Activated T-cell treated with anti-CD3 and anti-CD28 coated beads, Interleukin-2, amount 50 U/mL, for 72 hours (primary cell): ENCODE results near the gene TIGD1. TPM values are rescaled to one million over a fixed set of nuclear protein-coding genes. Genes with fewer than 3 reads are reported as not detected.

Experiments
- ATAC-seq, 2 donors: fragments of 150-1000 bp; cut with Tn5 transposase; replicated peaks in 1 of 2; 2 replicates each; pipeline ENCODE4 v1.10.0; 2021; ENCODE audit warnings: moderate library complexity in 2 of 2, mild to moderate bottlenecking in 1 of 2
- DNase-seq, 2 donors: peaks; one replicate each; pipeline ENCODE4 v3.0.0; 2021 to 2022; ENCODE audit warnings: mixed read lengths in 1 of 2
- H3K27ac Mint-ChIP-seq: one replicate; pipeline ENCODE4 v1.8.0; 2022; ENCODE audit warnings: mild to moderate bottlenecking, moderate library complexity, mixed read lengths
- H3K27me3 Mint-ChIP-seq: one replicate; pipeline ENCODE4 v1.8.0; 2022; ENCODE audit warnings: low read depth, mixed read lengths
- H3K36me3 Mint-ChIP-seq, 2 donors: one replicate each; pipeline ENCODE4 v1.8.0; 2022; ENCODE audit warnings: mixed read lengths in 2 of 2, mild to moderate bottlenecking in 1 of 2; ENCODE audit not compliant: insufficient read depth in 2 of 2
- H3K4me1 Mint-ChIP-seq: one replicate; pipeline ENCODE4 v1.8.0; 2022; ENCODE audit warnings: low read depth, mixed read lengths
- H3K4me3 Mint-ChIP-seq, 2 donors: one replicate each; pipeline ENCODE4 v1.8.0; 2022; ENCODE audit warnings: mild to moderate bottlenecking in 2 of 2, mixed read lengths in 2 of 2, moderate library complexity in 2 of 2
- H3K9me3 Mint-ChIP-seq, 2 donors: one replicate each; pipeline ENCODE4 v1.8.0; 2022; ENCODE audit warnings: mixed read lengths in 2 of 2
- total RNA-seq, 2 donors: library from RNA; stranded (reverse); gene quantifications; one replicate each; pipeline ENCODE4 v1.2.3, GENCODE V29; 2022

TIGD1 gene
- total RNA-seq, 2 donors from 2014 or later, result 7.0 to 10.5 TPM

- H3K27ac Mint-ChIP-seq, result no peak overlapping the region
- H3K36me3 Mint-ChIP-seq, result no peaks in the 10 kb centered on the region
- H3K4me3 Mint-ChIP-seq, result peak overlapping the region; percentile 57 to 71
- peaks cover 9% of the 10 kb centered on the region for H3K4me1 Mint-ChIP-seq
- DNase-seq (no peak), ATAC-seq (no peak)
- H3K27me3 Mint-ChIP-seq, result peaks cover 30% of the 10 kb centered on the region
- H3K9me3 Mint-ChIP-seq, result no peaks in the 10 kb centered on the region
Observed at GRCh38 chr2:232522623-232523401, 27.5 kb downstream of the TIGD1 start.

GRCh38 chr2:232521959-232522622 lies 28.3 kb downstream of the TIGD1 start:
- Mint-ChIP-seq H3K4me1 (peaks cover 9% of the 10 kb centered on the region), H3K4me3 (peak overlapping the region; percentile 57 to 60), H3K9me3 (no peaks in the 10 kb centered on the region), H3K36me3 (no peaks in the 10 kb centered on the region), H3K27me3 (peaks cover 29% of the 10 kb centered on the region), H3K27ac (no peak overlapping the region)
- ATAC-seq, result peak; percentile 70 to 78
- peak; percentile 78 to 83 for DNase-seq

- H3K27me3 Mint-ChIP-seq, result peaks cover 29% of the 10 kb centered on the region
- no peaks in the 10 kb centered on the region for H3K36me3 Mint-ChIP-seq
- peak overlapping the region in 1 of 2 donors; percentile 76 for H3K4me3 Mint-ChIP-seq
- no peaks in the 10 kb centered on the region for H3K9me3 Mint-ChIP-seq
- H3K4me1 Mint-ChIP-seq, result peaks cover 9% of the 10 kb centered on the region
- ATAC-seq (no peak), DNase-seq (no peak)
- H3K27ac Mint-ChIP-seq, result no peak overlapping the region
Observed at GRCh38 chr2:232521098-232521497, 29.3 kb downstream of the TIGD1 start.

GRCh38 chr2:232520489-232520888 lies 29.9 kb downstream of the TIGD1 start:
- H3K27ac Mint-ChIP-seq, result no peak overlapping the region
- no peak overlapping the region for H3K4me3 Mint-ChIP-seq
- H3K27me3 Mint-ChIP-seq, result peaks cover 29% of the 10 kb centered on the region
- H3K4me1 Mint-ChIP-seq, result peaks cover 9% of the 10 kb centered on the region
- H3K9me3 Mint-ChIP-seq, result no peaks in the 10 kb centered on the region
- DNase-seq (no peak), ATAC-seq (no peak)
- no peaks in the 10 kb centered on the region for H3K36me3 Mint-ChIP-seq

GRCh38 chr2:232519581-232520438 lies 30.5 kb downstream of the TIGD1 start, which contains the start of gene PRSS56:
Gene PRSS56, plus strand, starts transcription at chr2:232520388. Its CDS starts 211 bp downstream, at chr2:232520599.
- no peak within 1 kb of the TSS for H3K27ac Mint-ChIP-seq
- DNase-seq (no peak), ATAC-seq (no peak)
- H3K4me3 Mint-ChIP-seq, result no peak within 1 kb of the TSS
- H3K36me3 Mint-ChIP-seq, result no peaks in the 10 kb centered on the region
- H3K4me1 Mint-ChIP-seq, result peaks cover 9% of the 10 kb centered on the region
- peaks cover 29% of the 10 kb centered on the region for H3K27me3 Mint-ChIP-seq
- no peaks in the 10 kb centered on the region for H3K9me3 Mint-ChIP-seq

- no peak overlapping the region for H3K27ac Mint-ChIP-seq
- H3K4me1 Mint-ChIP-seq, result peaks cover 9% of the 10 kb centered on the region
- DNase-seq (no peak), ATAC-seq (no peak)
- H3K27me3 Mint-ChIP-seq, result peaks cover 23% of the 10 kb centered on the region
- no peaks in the 10 kb centered on the region for H3K9me3 Mint-ChIP-seq
- no peak overlapping the region for H3K4me3 Mint-ChIP-seq
- no peaks in the 10 kb centered on the region for H3K36me3 Mint-ChIP-seq
Observed at GRCh38 chr2:232518844-232519243, 31.5 kb downstream of the TIGD1 start.

GRCh38 chr2:232516551-232516950 lies 33.8 kb downstream of the TIGD1 start:
- ATAC-seq (no peak), DNase-seq (no peak)
- Mint-ChIP-seq H3K27me3 (peaks cover 15% of the 10 kb centered on the region), H3K4me3 (no peak overlapping the region), H3K9me3 (no peaks in the 10 kb centered on the region), H3K4me1 (no peaks in the 10 kb centered on the region), H3K27ac (no peak overlapping the region), H3K36me3 (no peaks in the 10 kb centered on the region)

GRCh38 chr2:232515639-232516038 lies 34.7 kb downstream of the TIGD1 start:
- Mint-ChIP-seq H3K27me3 (peaks cover 10% of the 10 kb centered on the region), H3K36me3 (no peaks in the 10 kb centered on the region), H3K27ac (no peak overlapping the region), H3K4me1 (no peaks in the 10 kb centered on the region), H3K9me3 (no peaks in the 10 kb centered on the region), H3K4me3 (no peak overlapping the region)
- ATAC-seq, result no peak
- DNase-seq, result no peak

GRCh38 chr2:232513353-232513752 lies 37.0 kb downstream of the TIGD1 start:
- Mint-ChIP-seq H3K36me3 (no peaks in the 10 kb centered on the region), H3K9me3 (no peaks in the 10 kb centered on the region), H3K4me1 (no peaks in the 10 kb centered on the region), H3K27ac (no peak overlapping the region), H3K27me3 (no peaks in the 10 kb centered on the region), H3K4me3 (no peak overlapping the region)
- ATAC-seq (no peak), DNase-seq (no peak)

GRCh38 chr2:232512602-232513001 lies 37.8 kb downstream of the TIGD1 start:
- H3K4me1 Mint-ChIP-seq, result no peaks in the 10 kb centered on the region
- no peaks in the 10 kb centered on the region for H3K9me3 Mint-ChIP-seq
- H3K36me3 Mint-ChIP-seq, result no peaks in the 10 kb centered on the region
- H3K27me3 Mint-ChIP-seq, result no peaks in the 10 kb centered on the region
- no peak overlapping the region for H3K4me3 Mint-ChIP-seq
- H3K27ac Mint-ChIP-seq, result no peak overlapping the region
- DNase-seq, result no peak
- no peak for ATAC-seq

- Mint-ChIP-seq H3K36me3 (no peaks in the 10 kb centered on the region), H3K27ac (no peak overlapping the region), H3K4me1 (no peaks in the 10 kb centered on the region), H3K9me3 (no peaks in the 10 kb centered on the region), H3K4me3 (no peak overlapping the region), H3K27me3 (peaks cover under 1% of the 10 kb centered on the region)
- DNase-seq, result no peak
- no peak for ATAC-seq
Observed at GRCh38 chr2:232511336-232511890, 38.9 kb downstream of the TIGD1 start.

GRCh38 chr2:232508251-232508650 lies 42.1 kb downstream of the TIGD1 start:
- H3K27me3 Mint-ChIP-seq, result peaks cover 28% of the 10 kb centered on the region
- H3K27ac Mint-ChIP-seq, result no peak overlapping the region
- DNase-seq (no peak), ATAC-seq (no peak)
- H3K36me3 Mint-ChIP-seq, result no peaks in the 10 kb centered on the region
- peaks cover 10% of the 10 kb centered on the region for H3K4me1 Mint-ChIP-seq
- H3K9me3 Mint-ChIP-seq, result no peaks in the 10 kb centered on the region
- H3K4me3 Mint-ChIP-seq, result no peak overlapping the region

- no peak for ATAC-seq
- Mint-ChIP-seq H3K9me3 (no peaks in the 10 kb centered on the region), H3K36me3 (no peaks in the 10 kb centered on the region), H3K27me3 (peaks cover 33% of the 10 kb centered on the region), H3K4me1 (peaks cover 15% of the 10 kb centered on the region), H3K4me3 (no peak overlapping the region), H3K27ac (no peak overlapping the region)
- no peak for DNase-seq
Observed at GRCh38 chr2:232506709-232507108, 43.6 kb downstream of the TIGD1 start.
